Measurements from ENCODE around the gene PRPSAP1.
A peak's percentile ranks its signal among the peaks of the same experiment; 100 is the strongest.

Gene PRPSAP1

DNA sequence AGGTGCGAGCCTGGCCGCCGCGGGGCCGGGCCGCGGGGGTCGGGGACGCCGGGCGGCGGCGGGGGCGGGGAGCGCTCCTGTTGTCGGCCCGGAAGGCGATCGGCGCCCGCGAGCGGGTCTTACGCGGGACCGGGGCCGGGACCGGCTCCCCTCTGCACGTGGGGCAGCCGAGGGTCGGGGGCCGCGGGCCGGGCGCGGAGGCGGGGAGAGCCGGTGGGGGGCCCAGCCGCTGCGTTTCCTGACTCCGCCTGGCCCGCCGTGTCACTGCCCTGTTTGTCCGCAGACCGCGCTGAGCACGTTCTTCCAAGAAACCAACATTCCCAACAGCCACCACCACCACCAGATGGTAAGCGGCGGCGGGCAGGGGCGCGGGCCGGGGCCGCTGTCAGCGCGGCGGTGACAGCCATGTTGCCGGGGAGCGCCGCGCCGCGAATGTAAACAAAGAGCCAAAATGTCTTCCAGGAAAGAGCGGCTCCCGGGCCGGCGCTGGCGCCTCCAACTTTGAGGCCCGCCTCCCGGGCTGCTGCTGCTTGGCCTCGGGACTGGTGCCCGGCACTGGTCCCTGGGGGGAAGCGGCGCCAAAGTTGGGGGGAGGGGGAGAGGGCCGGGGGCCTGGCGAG lies 88.0 kb downstream of the PRPSAP1 start:
- peak; percentile 68 for DNase-seq (ENCODE audit: low spot score)

DNA sequence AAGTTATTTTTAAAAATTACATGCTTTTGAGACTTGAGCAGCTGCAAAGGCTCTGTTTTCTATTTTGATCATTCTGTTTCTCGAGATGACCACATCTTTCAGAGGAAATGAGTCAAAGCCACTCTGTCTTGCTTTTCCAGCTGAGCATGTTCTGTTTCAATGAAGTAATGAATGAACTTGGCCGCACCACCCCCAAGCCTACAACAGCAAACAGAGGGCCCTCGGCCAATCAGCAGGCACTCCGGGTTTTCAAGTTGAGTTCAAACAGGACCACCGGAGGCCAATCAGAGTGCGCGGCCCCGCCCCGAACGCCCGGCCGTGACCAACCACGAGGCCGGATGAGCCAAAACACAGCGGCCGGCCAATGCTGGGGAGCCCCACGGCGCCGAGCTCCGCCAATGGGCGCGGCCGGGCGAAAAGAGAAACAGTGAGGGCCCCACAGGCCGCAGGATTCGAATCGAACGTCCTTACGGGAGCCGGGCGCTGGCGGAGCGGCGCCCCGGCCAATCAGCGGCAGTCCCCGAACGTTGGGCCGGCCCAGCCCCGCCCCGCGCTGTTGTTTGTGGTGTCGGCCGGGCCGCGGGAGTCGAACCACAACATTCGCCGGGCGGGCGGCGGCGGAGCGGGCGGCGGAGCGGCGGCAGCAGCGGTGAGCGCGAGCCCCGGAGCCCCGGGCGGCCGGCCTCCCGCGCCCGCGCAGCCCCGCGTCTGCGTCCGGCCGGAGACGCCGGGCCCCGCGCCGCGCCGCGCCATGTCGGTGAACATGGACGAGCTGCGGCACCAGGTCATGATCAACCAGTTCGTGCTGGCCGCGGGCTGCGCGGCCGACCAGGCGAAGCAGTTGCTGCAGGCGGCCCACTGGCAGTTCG lies 88.7 kb downstream of the PRPSAP1 start, which contains the start of gene UBALD2:
TSS of gene UBALD2 (plus strand) at position 594 of the 869 bp plus-strand sequence. CDS start at position 752, 158 bp downstream.
- peak; percentile 100 for DNase-seq (ENCODE audit: low spot score)

GRCh38 chr17:76264425-76264754 lies 89.3 kb downstream of the PRPSAP1 start:
- DNase-seq (ENCODE audit: low spot score): no peak

- DNase-seq (ENCODE audit: low spot score): no peak
Observed at GRCh38 chr17:76263896-76264295, 89.8 kb downstream of the PRPSAP1 start.

GRCh38 chr17:76262732-76263344 lies 90.9 kb downstream of the PRPSAP1 start:
- DNase-seq (ENCODE audit: low spot score): no peak

- DNase-seq (ENCODE audit: low spot score): no peak
Observed at GRCh38 chr17:76261421-76262215, 92.1 kb downstream of the PRPSAP1 start.

GRCh38 chr17:76260669-76261068 lies 93.0 kb downstream of the PRPSAP1 start:
- DNase-seq (ENCODE audit: low spot score): no peak

DNA sequence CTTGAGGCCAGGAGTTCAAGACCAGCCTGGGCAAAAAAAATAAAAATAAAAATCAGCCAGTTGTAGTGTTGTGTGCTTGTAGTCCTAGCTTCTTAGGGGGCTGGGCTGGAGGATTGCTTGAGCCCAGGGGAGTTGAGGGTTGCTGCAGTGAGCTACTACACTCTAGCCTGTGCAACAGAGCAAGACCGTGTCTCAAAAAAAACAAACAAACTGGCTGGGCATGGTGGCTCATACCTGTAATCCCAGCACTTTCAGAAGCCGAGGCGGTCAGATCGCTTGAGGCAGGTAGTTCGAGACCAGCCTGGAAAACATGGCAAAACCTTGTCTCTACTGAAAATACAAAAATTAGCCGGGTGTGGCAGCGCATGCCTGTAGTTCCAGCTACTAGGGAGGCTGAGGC lies 93.5 kb downstream of the PRPSAP1 start:
- no peak for DNase-seq (ENCODE audit: low spot score)
